SK-N-MC (cell line): Measurements from ENCODE around the gene CDK17.
"Not testable (repeated sequence)": the region's sequence is repeated elsewhere in the genome, so short reads cannot be mapped to it uniquely, and the experiment has no call there.

ENCODE experiments used
- DNase-seq: peaks from one replicate; pipeline ENCODE4 v3.0.0-alpha.2; 2011; ENCODE audit warnings: low read depth, low spot score
- H3K27ac ChIP-seq: fragments of 200-600 bp; sonication (generic); 2 replicates; pipeline ENCODE4 v1.5.1; 2016; ENCODE audit warnings: mixed run types
- H3K36me3 ChIP-seq: fragments of 200-600 bp; sonication (generic); 2 replicates; pipeline ENCODE4 v1.6.1; 2017; ENCODE audit warnings: antibody characterized with exemption, low read length, mixed read lengths; ENCODE audit not compliant: insufficient read depth
- H3K4me3 ChIP-seq: fragments of 200-600 bp; sonication (generic); 2 replicates; pipeline ENCODE4 v1.5.1; 2016
- H3K9ac ChIP-seq: fragments of 200-600 bp; sonication (generic); 2 replicates; pipeline ENCODE4 v1.8.0; 2017; ENCODE audit warnings: mixed run types, mixed read lengths; ENCODE audit not compliant: insufficient read length
- H3K9me3 ChIP-seq: fragments of 200-600 bp; sonication (generic); 2 replicates; pipeline ENCODE4 v1.6.1; 2017; ENCODE audit warnings: low read depth, mild to moderate bottlenecking, antibody characterized with exemption, low read length, moderate library complexity, mixed read lengths
- EZH2 ChIP-seq: fragments of 200-600 bp; sonication (generic); IDR thresholded peaks from one replicate; pipeline ENCODE4 v1.6.1; 2017; ENCODE audit warnings: antibody characterized with exemption
- FOXP2 ChIP-seq: optimal IDR thresholded peaks from 2 replicates; pipeline ENCODE3; 2011; ENCODE audit warnings: mild to moderate bottlenecking, moderate library complexity; ENCODE audit not compliant: insufficient read depth; ENCODE audit errors: extremely low read length, control extremely low read depth
- POLR2AphosphoS5 ChIP-seq: IDR thresholded peaks from 2 replicates; pipeline ENCODE4 v1.6.1; 2012; ENCODE audit warnings: mild to moderate bottlenecking, low read depth, low read length, borderline replicate concordance

Gene CDK17

GRCh38 chr12:96409731-96410130 is 9.5 kb upstream of the CDK17 start:
- no peaks in the 10 kb centered on the region for H3K36me3 ChIP-seq
- no peak for TF ChIP-seq EZH2
- no peak for TF ChIP-seq POLR2AphosphoS5
- no peak for TF ChIP-seq FOXP2
- H3K4me3 ChIP-seq, result no peak overlapping the region
- DNase-seq, result no peak
- no peak overlapping the region for H3K27ac ChIP-seq
- no peaks in the 10 kb centered on the region for H3K9me3 ChIP-seq
- H3K9ac ChIP-seq, result no peak overlapping the region

- TF ChIP-seq FOXP2 (no peak), EZH2 (no peak), POLR2AphosphoS5 (no peak)
- H3K9me3 ChIP-seq, result no peaks in the 10 kb centered on the region
- H3K27ac ChIP-seq, result no peak overlapping the region
- no peaks in the 10 kb centered on the region for H3K36me3 ChIP-seq
- no peak overlapping the region for H3K9ac ChIP-seq
- H3K4me3 ChIP-seq, result no peak overlapping the region
- no peak for DNase-seq
Observed at GRCh38 chr12:96408993-96409392, 8.8 kb upstream of the CDK17 start.

GRCh38 chr12:96407429-96408097 is 7.3 kb upstream of the CDK17 start:
- not testable (repeated sequence) for H3K9me3 ChIP-seq, H3K36me3 ChIP-seq, H3K9ac ChIP-seq, H3K27ac ChIP-seq, DNase-seq, H3K4me3 ChIP-seq

- no peak for DNase-seq
- no peak overlapping the region for H3K9ac ChIP-seq
- no peak for TF ChIP-seq POLR2AphosphoS5
- no peak for TF ChIP-seq EZH2
- no peak for TF ChIP-seq FOXP2
Observed at GRCh38 chr12:96404696-96405095, 4.5 kb upstream of the CDK17 start.

GRCh38 chr12:96403870-96404269 is 3.6 kb upstream of the CDK17 start:
- Histone ChIP-seq H3K36me3 (no peaks in the 10 kb centered on the region), H3K9me3 (no peaks in the 10 kb centered on the region), H3K9ac (no peak overlapping the region), H3K4me3 (no peak overlapping the region), H3K27ac (no peak overlapping the region)
- TF ChIP-seq FOXP2, result no peak
- DNase-seq, result no peak

More at GRCh38 chr12:96404696-96405095, 4.5 kb upstream of the CDK17 start:
- Histone ChIP-seq H3K4me3 (no peak overlapping the region), H3K36me3 (no peaks in the 10 kb centered on the region), H3K9me3 (no peaks in the 10 kb centered on the region), H3K27ac (no peak overlapping the region)

- not testable (repeated sequence) for H3K27ac ChIP-seq, H3K36me3 ChIP-seq, H3K9me3 ChIP-seq, H3K4me3 ChIP-seq, DNase-seq, H3K9ac ChIP-seq
Observed at GRCh38 chr12:96402522-96402921, 2.3 kb upstream of the CDK17 start.

GRCh38 chr12:96402061-96402460 is 1.8 kb upstream of the CDK17 start:
- no peak for DNase-seq
- TF ChIP-seq POLR2AphosphoS5 (no peak), FOXP2 (no peak), EZH2 (no peak)
- H3K9ac ChIP-seq, result no peak overlapping the region
- H3K4me3 ChIP-seq, result peak overlapping the region; percentile 84
- H3K36me3 ChIP-seq, result no peaks in the 10 kb centered on the region
- H3K27ac ChIP-seq, result no peak overlapping the region
- no peaks in the 10 kb centered on the region for H3K9me3 ChIP-seq

GRCh38 chr12:96401076-96401871 is 1.0 kb upstream of the CDK17 start:
- H3K27ac ChIP-seq, result peak overlapping the region; percentile 86
- peak overlapping the region; percentile 84 for H3K4me3 ChIP-seq
- H3K9me3 ChIP-seq, result no peaks in the 10 kb centered on the region
- peak; percentile 80 for DNase-seq
- peak overlapping the region; percentile 56 for H3K9ac ChIP-seq
- no peaks in the 10 kb centered on the region for H3K36me3 ChIP-seq
- TF ChIP-seq EZH2 (no peak), POLR2AphosphoS5 (peak; percentile 48; the same call in 1 of the 2 replicates)

GRCh38 chr12:96400631-96401075 is 414 bp upstream of the CDK17 start:
- Histone ChIP-seq H3K36me3 (no peaks in the 10 kb centered on the region), H3K9me3 (no peaks in the 10 kb centered on the region), H3K27ac (peak overlapping the region; percentile 86), H3K4me3 (peak overlapping the region; percentile 84), H3K9ac (peak overlapping the region; percentile 56)
- no peak for DNase-seq
- TF ChIP-seq FOXP2 (no peak), EZH2 (no peak), POLR2AphosphoS5 (no peak)
